Transverse colon (tissue), 4 donors: Measurements from ENCODE around the gene ARHGAP5.

Experiments used
- CTCF ChIP-seq, 5 experiments: fragments of 200-600 bp in 3 of 5; fragments of 450-650 bp in 2 of 5; sonication (generic) in 3 of 5; IDR thresholded peaks; 1 replicate in 2 of 5; 2 replicates in 3 of 5; pipeline ENCODE4 v1.5.1; 2016 to 2017; ENCODE audit warnings: antibody characterized with exemption in 5 of 5, inconsistent platforms in 3 of 5, mild to moderate bottlenecking in 2 of 5, moderate library complexity in 1 of 5
- EP300 ChIP-seq: sonication (generic); formaldehyde crosslinking; IDR thresholded peaks from one replicate; pipeline ENCODE4 v1.6.1; 2017; ENCODE audit warnings: antibody characterized with exemption, low read depth
- POLR2A ChIP-seq: fragments of 450-650 bp; IDR thresholded peaks from one replicate; pipeline ENCODE4 v1.6.1; 2016; ENCODE audit warnings: antibody characterized with exemption, mild to moderate bottlenecking, moderate library complexity
- POLR2AphosphoS5 ChIP-seq, 3 donors: sonication (generic); formaldehyde crosslinking; IDR thresholded peaks; one replicate each; pipeline ENCODE4 v1.6.1; 2016; ENCODE audit warnings: antibody characterized with exemption in 3 of 3

GRCh38 chr14:32203928-32204357 is 126.8 kb downstream of the ARHGAP5 start:
- no peak for TF ChIP-seq EP300
- TF ChIP-seq POLR2A = no peak
- no peak for TF ChIP-seq CTCF (IDR thresholded peaks at IDR 0.05)
- no peak for TF ChIP-seq POLR2AphosphoS5 (IDR thresholded peaks at IDR 0.05)
